A549 (cell line): Measurements from ENCODE around the gene AGBL4.

Experiments
- CHD4 ChIP-seq: fragments of 200-600 bp; sonication (generic); IDR thresholded peaks from 2 replicates; pipeline ENCODE4 v1.6.1; 2016; ENCODE audit warnings: antibody characterized with exemption, mild to moderate bottlenecking, borderline replicate concordance
- EHMT2 ChIP-seq: fragments of 200-600 bp; sonication (generic); IDR thresholded peaks from 2 replicates; pipeline ENCODE4 v1.6.1; 2016; ENCODE audit warnings: antibody characterized with exemption, low read depth, mild to moderate bottlenecking, moderate library complexity
- POLR2A ChIP-seq: IDR thresholded peaks from 2 replicates; pipeline ENCODE4 v1.6.1; 2012; ENCODE audit warnings: mild to moderate bottlenecking, low read length
- ZNF302 ChIP-seq: fragments of 250-450 bp; sonication (Bioruptor Pico); IDR thresholded peaks from 2 replicates; pipeline ENCODE4 v1.9.0; 2021; ENCODE audit warnings: inconsistent platforms, mild to moderate bottlenecking, moderate library complexity
- TF ChIP-seq, protein P1 (sequence below): fragments of >200 bp; sonication (Bioruptor Twin); formaldehyde crosslinking; IDR thresholded peaks from 3 replicates; pipeline ENCODE4 v1.5.1; 2016
- TF ChIP-seq, protein P2 (sequence below): fragments of 250-450 bp; sonication (Bioruptor Pico); IDR thresholded peaks from 2 replicates; pipeline ENCODE4 v1.5.0; 2021; ENCODE audit warnings: mild to moderate bottlenecking, moderate library complexity, borderline replicate concordance
- TF ChIP-seq, protein P3 (sequence below): fragments of 150-350 bp; IDR thresholded peaks from 2 replicates; pipeline ENCODE4 v1.6.1; 2014; ENCODE audit warnings: low read depth, mild to moderate bottlenecking, low read length
- TF ChIP-seq, protein P4 (sequence below): IDR thresholded peaks from 2 replicates; pipeline ENCODE4 v1.6.1; 2012
- TF ChIP-seq, protein P5 (sequence below): fragments of 200-600 bp; sonication (generic); IDR thresholded peaks from 2 replicates; pipeline ENCODE4 v1.6.1; 2016; ENCODE audit warnings: antibody characterized with exemption, mild to moderate bottlenecking, moderate library complexity

DNA sequence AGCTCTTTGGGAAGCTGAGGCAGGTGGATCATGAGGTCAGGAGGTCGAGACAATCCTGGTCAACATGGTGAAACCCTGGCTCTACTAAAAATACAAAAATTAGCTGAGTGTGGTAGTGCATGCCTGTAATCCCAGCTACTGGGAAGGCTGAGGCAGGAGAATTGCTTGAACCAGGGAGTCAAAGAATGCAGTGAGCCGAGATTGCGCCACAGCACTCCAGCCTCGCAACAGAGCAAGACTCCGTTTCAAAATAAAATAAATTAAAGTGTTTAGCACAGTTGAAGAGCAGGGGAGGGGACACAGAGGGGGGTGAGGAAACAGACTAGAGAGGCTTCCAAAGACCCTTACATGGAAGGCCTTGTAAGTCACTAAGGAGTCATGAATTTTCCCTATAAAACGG lies 1420.5 kb downstream of the AGBL4 start:
- TF ChIP-seq, protein P1, sequence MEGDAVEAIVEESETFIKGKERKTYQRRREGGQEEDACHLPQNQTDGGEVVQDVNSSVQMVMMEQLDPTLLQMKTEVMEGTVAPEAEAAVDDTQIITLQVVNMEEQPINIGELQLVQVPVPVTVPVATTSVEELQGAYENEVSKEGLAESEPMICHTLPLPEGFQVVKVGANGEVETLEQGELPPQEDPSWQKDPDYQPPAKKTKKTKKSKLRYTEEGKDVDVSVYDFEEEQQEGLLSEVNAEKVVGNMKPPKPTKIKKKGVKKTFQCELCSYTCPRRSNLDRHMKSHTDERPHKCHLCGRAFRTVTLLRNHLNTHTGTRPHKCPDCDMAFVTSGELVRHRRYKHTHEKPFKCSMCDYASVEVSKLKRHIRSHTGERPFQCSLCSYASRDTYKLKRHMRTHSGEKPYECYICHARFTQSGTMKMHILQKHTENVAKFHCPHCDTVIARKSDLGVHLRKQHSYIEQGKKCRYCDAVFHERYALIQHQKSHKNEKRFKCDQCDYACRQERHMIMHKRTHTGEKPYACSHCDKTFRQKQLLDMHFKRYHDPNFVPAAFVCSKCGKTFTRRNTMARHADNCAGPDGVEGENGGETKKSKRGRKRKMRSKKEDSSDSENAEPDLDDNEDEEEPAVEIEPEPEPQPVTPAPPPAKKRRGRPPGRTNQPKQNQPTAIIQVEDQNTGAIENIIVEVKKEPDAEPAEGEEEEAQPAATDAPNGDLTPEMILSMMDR, result no peak
- no peak for TF ChIP-seq EHMT2
- TF ChIP-seq, protein P2, sequence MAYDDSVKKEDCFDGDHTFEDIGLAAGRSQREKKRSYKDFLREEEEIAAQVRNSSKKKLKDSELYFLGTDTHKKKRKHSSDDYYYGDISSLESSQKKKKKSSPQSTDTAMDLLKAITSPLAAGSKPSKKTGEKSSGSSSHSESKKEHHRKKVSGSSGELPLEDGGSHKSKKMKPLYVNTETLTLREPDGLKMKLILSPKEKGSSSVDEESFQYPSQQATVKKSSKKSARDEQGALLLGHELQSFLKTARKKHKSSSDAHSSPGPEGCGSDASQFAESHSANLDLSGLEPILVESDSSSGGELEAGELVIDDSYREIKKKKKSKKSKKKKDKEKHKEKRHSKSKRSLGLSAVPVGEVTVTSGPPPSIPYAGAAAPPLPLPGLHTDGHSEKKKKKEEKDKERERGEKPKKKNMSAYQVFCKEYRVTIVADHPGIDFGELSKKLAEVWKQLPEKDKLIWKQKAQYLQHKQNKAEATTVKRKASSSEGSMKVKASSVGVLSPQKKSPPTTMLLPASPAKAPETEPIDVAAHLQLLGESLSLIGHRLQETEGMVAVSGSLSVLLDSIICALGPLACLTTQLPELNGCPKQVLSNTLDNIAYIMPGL (CRISPR knock-in tag), result no peak
- TF ChIP-seq, protein P3, sequence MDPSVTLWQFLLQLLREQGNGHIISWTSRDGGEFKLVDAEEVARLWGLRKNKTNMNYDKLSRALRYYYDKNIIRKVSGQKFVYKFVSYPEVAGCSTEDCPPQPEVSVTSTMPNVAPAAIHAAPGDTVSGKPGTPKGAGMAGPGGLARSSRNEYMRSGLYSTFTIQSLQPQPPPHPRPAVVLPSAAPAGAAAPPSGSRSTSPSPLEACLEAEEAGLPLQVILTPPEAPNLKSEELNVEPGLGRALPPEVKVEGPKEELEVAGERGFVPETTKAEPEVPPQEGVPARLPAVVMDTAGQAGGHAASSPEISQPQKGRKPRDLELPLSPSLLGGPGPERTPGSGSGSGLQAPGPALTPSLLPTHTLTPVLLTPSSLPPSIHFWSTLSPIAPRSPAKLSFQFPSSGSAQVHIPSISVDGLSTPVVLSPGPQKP, result no peak
- TF ChIP-seq, protein P4, sequence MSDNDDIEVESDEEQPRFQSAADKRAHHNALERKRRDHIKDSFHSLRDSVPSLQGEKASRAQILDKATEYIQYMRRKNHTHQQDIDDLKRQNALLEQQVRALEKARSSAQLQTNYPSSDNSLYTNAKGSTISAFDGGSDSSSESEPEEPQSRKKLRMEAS, result no peak
- TF ChIP-seq ZNF302 (CRISPR knock-in tag), result no peak
- TF ChIP-seq CHD4, result no peak
- TF ChIP-seq POLR2A, result no peak
- TF ChIP-seq, protein P5, sequence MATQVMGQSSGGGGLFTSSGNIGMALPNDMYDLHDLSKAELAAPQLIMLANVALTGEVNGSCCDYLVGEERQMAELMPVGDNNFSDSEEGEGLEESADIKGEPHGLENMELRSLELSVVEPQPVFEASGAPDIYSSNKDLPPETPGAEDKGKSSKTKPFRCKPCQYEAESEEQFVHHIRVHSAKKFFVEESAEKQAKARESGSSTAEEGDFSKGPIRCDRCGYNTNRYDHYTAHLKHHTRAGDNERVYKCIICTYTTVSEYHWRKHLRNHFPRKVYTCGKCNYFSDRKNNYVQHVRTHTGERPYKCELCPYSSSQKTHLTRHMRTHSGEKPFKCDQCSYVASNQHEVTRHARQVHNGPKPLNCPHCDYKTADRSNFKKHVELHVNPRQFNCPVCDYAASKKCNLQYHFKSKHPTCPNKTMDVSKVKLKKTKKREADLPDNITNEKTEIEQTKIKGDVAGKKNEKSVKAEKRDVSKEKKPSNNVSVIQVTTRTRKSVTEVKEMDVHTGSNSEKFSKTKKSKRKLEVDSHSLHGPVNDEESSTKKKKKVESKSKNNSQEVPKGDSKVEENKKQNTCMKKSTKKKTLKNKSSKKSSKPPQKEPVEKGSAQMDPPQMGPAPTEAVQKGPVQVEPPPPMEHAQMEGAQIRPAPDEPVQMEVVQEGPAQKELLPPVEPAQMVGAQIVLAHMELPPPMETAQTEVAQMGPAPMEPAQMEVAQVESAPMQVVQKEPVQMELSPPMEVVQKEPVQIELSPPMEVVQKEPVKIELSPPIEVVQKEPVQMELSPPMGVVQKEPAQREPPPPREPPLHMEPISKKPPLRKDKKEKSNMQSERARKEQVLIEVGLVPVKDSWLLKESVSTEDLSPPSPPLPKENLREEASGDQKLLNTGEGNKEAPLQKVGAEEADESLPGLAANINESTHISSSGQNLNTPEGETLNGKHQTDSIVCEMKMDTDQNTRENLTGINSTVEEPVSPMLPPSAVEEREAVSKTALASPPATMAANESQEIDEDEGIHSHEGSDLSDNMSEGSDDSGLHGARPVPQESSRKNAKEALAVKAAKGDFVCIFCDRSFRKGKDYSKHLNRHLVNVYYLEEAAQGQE, result no peak
